Skeletal muscle tissue (tissue), 4 donors: Measurements from ENCODE around the gene JAKMIP3. TPM values are rescaled to one million over a fixed set of nuclear protein-coding genes. Genes with fewer than 3 reads are reported as not detected.

Experiments
- H3K27ac ChIP-seq: one replicate; pipeline ENCODE4 v1.7.0; 2013; ENCODE audit warnings: mild to moderate bottlenecking, low read depth, low read length, inconsistent platforms
- H3K27me3 ChIP-seq, 3 donors: one replicate each; pipeline ENCODE4 v1.7.0; 2013; ENCODE audit warnings: low read length in 3 of 3; ENCODE audit not compliant: control insufficient read depth in 3 of 3, insufficient read depth in 3 of 3
- H3K36me3 ChIP-seq, 3 donors: one replicate each; pipeline ENCODE4 v1.7.0; 2013; ENCODE audit warnings: low read length in 3 of 3; ENCODE audit not compliant: control insufficient read depth in 3 of 3, insufficient read depth in 3 of 3
- H3K4me1 ChIP-seq, 3 donors: one replicate each; pipeline ENCODE4 v1.7.0; 2013; ENCODE audit warnings: low read length in 3 of 3, mild to moderate bottlenecking in 3 of 3; ENCODE audit not compliant: control insufficient read depth in 3 of 3, insufficient read depth in 3 of 3
- H3K4me3 ChIP-seq, 3 donors: one replicate each; pipeline ENCODE4 v1.7.0; 2013; ENCODE audit warnings: low read length in 3 of 3
- H3K9ac ChIP-seq, 3 donors: one replicate each; pipeline ENCODE4 v1.7.0; 2013; ENCODE audit warnings: low read length in 3 of 3, mild to moderate bottlenecking in 3 of 3, moderate library complexity in 2 of 3, low read depth in 1 of 3
- H3K9me3 ChIP-seq, 3 donors: one replicate each; pipeline ENCODE4 v1.7.0; 2013; ENCODE audit warnings: low read length in 3 of 3; ENCODE audit not compliant: control insufficient read depth in 3 of 3
- total RNA-seq: library from RNA; depleted of rRNA; stranded (reverse); fragments of >200 nt; gene quantifications from one replicate; pipeline ENCODE4 v1.2.3, GENCODE V29; 2014
- donor health status: Osteomylitis.

JAKMIP3 gene
- total RNA-seq, 1 donor from 2014 or later, result under 0.01 TPM

DNA sequence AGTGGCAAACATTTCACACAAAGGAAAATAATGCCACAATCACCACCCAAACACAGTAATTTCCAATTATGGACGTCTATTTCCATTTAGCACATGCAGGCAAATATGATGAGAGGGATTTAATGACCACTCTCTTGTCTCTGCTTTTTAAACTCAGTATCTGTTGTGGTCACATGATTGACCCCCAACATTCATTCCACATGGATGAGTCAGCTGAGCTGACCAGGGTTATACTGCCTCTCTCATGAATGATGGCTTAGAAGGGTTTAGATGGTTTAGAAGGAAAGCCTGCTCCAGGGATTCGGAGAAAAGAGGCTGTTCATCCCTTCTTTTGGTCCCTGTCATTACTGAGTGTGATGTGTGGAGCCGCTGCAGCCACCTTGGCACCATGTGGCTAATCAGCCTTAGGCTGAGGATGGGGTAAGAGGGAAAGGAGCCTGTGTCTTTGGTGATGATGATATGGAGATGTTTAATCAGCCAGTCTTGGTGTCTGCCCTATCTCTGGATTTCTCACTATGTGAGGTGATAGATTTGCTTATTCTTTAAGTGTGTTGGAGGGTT is 38.2 kb upstream of the JAKMIP3 start:
- H3K36me3 ChIP-seq, result no peaks in the 10 kb centered on the region
- H3K27ac ChIP-seq, result no peak overlapping the region
- no peak overlapping the region for H3K4me3 ChIP-seq
- no peak overlapping the region for H3K9ac ChIP-seq
- H3K9me3 ChIP-seq, result no peaks in the 10 kb centered on the region
- H3K27me3 ChIP-seq, result peaks cover 19 to 34% (median 33%) of the 10 kb centered on the region in 3 donors
- peaks cover 7 to 10% (median 9%) of the 10 kb centered on the region in 3 donors for H3K4me1 ChIP-seq

DNA sequence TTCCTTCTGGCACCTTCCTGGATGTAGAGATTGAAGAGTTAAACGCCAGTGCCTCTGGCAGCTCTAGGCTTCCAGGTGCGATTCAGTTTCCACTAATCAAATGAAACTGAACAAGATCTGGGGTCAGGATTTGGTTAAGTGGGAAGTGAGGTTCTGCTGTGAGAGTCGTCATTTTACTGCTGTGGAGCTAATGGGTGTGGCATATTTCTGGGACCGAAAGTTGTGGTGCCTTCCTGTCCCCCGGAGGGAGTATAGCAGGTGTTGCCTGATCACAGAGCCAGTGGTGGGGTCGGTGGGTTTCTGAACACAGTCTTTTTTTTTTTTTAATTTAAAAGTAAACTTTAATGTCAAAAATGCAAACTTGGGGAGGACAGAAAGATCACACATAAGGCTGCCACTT is 37.0 kb upstream of the JAKMIP3 start:
- H3K27me3 ChIP-seq, result peaks cover 19 to 40% (median 38%) of the 10 kb centered on the region in 3 donors
- peaks cover under 1 to 2% (median 1%) of the 10 kb centered on the region in 3 donors for H3K4me1 ChIP-seq
- no peak overlapping the region for H3K27ac ChIP-seq

DNA sequence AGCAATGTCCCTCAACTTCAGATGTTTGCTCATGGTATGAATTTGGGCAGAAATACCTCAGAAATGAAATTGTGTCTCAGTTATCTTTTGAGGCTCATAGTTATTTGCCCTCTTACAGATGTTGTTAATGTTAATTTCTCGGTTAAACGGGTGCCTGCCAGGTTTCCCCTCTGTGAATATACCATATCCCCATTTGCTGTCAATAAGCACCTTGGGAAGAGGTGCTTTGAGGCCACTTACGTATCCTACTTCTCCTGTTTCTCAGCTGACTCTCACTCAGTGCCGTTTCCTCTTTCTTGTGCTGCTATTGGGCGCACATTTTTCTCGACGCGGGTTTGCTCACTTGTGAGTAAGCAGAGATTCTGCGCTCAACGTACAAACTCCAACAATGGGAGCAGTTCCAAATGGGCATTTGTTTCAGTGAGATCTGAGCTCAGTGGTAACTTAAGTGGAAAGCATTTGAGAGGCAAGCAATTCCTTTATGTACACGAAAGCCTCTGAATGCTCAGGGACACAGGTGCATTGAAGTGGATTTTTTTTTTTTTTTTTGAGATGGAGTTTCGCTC is 34.8 kb upstream of the JAKMIP3 start:
- Histone ChIP-seq H3K4me1 (peaks cover 2 to 10% (median 2%) of the 10 kb centered on the region in 3 donors), H3K9me3 (no peaks in the 10 kb centered on the region), H3K9ac (no peak overlapping the region), H3K27ac (no peak overlapping the region), H3K4me3 (no peak overlapping the region), H3K27me3 (peaks cover 33 to 51% (median 45%) of the 10 kb centered on the region in 3 donors), H3K36me3 (no peaks in the 10 kb centered on the region)

More for the DNA sequence above, 37.0 kb upstream of the JAKMIP3 start:
- no peaks in the 10 kb centered on the region for H3K36me3 ChIP-seq
- H3K9me3 ChIP-seq, result no peaks in the 10 kb centered on the region
- H3K9ac ChIP-seq, result no peak overlapping the region
- H3K4me3 ChIP-seq, result no peak overlapping the region

DNA sequence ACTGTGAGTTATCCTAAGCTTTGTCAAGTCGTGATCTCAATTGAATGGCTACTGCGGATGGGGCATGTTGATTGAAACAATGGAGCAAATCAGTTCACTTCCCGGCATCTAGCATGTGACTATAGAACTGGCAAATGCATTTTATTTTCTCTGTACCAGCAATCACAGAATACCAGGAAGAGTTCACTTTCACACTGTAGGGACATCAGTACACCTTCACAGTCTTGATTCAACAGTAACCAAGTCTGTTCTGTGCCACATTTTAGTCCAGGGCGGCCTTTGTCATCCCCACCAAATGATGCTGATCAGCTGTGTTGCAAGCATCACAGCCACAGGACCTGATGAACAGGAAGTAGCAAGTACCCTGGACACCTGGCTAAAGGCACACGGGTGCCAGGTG is 32.1 kb upstream of the JAKMIP3 start:
- peaks cover 32 to 47% (median 46%) of the 10 kb centered on the region in 3 donors for H3K27me3 ChIP-seq
- no peaks in the 10 kb centered on the region for H3K9me3 ChIP-seq

DNA sequence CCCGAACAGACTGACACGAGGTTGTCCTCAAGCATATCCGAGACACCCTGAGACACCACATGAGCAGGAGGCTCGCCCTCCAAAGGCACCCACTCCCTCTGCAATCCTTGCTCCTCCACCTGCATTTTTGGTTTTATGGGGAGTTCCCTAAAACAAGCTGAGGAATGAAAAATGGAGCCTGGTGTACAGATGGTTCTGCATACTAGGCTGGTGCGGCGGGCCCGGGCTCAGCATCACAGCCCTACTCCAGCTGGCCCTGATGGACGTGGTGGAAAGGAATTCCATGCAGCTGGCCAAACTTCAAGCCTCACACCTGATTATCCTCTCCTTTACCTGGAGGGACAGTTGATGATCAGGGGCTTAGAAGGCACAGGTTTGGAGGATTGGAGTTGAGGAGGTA is 30.3 kb upstream of the JAKMIP3 start:
- H3K4me3 ChIP-seq, result no peak overlapping the region
- H3K27me3 ChIP-seq, result peaks cover 26 to 39% (median 39%) of the 10 kb centered on the region in 3 donors
- no peak overlapping the region for H3K27ac ChIP-seq
- H3K9me3 ChIP-seq, result no peaks in the 10 kb centered on the region
- no peaks in the 10 kb centered on the region for H3K36me3 ChIP-seq
- no peak overlapping the region for H3K9ac ChIP-seq
- H3K4me1 ChIP-seq, result peaks cover 3 to 12% (median 4%) of the 10 kb centered on the region in 3 donors

More for the DNA sequence above, 32.1 kb upstream of the JAKMIP3 start:
- Histone ChIP-seq H3K27ac (no peak overlapping the region), H3K4me1 (peaks cover 3 to 12% (median 4%) of the 10 kb centered on the region in 3 donors), H3K36me3 (no peaks in the 10 kb centered on the region), H3K9ac (no peak overlapping the region), H3K4me3 (no peak overlapping the region)

DNA sequence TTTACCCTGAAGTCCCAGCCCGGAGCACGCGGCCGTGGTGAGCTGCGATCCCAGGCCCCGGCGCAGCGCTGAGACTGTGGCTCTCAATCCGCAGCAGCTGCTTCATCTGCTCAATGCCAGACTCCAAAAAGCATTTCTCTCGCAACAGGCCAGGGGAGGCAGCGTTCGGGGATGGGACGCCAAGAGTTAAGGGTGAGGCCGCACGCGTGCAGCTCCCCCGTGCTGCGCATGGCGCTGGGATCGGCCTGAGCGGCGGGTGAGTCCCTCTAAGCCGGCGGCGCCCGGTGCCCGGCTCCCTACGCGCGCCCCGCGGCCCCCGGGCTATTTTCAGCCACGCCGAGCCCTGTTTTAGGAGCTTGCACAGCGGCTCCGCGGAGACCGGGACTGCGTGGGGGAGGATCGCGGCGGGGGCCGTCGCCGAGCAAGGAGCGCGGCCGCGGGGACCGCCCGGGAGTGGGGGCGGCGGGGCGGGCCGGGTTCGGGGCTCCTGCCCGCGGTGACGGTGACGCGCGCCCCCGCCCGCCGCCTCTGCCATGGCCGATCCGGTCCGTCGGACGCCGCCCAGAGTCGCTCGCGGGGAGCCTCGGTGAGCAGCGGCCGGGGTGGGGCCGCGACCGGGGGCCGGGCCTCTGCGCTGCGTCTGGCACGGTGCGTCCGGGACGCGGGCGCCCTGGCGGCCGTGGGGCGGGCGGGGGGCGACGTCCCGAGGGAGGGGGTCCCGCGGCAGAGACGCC is 29.4 kb upstream of the JAKMIP3 start:
- Histone ChIP-seq H3K9me3 (no peaks in the 10 kb centered on the region), H3K9ac (peak overlapping the region; percentile 38 to 77 (median 61)), H3K27me3 (peaks cover 29 to 35% (median 33%) of the 10 kb centered on the region in 3 donors), H3K4me3 (peak overlapping the region; percentile 56 to 75 (median 75)), H3K27ac (no peak overlapping the region), H3K4me1 (peaks cover 3 to 12% (median 4%) of the 10 kb centered on the region in 3 donors), H3K36me3 (no peaks in the 10 kb centered on the region)

DNA sequence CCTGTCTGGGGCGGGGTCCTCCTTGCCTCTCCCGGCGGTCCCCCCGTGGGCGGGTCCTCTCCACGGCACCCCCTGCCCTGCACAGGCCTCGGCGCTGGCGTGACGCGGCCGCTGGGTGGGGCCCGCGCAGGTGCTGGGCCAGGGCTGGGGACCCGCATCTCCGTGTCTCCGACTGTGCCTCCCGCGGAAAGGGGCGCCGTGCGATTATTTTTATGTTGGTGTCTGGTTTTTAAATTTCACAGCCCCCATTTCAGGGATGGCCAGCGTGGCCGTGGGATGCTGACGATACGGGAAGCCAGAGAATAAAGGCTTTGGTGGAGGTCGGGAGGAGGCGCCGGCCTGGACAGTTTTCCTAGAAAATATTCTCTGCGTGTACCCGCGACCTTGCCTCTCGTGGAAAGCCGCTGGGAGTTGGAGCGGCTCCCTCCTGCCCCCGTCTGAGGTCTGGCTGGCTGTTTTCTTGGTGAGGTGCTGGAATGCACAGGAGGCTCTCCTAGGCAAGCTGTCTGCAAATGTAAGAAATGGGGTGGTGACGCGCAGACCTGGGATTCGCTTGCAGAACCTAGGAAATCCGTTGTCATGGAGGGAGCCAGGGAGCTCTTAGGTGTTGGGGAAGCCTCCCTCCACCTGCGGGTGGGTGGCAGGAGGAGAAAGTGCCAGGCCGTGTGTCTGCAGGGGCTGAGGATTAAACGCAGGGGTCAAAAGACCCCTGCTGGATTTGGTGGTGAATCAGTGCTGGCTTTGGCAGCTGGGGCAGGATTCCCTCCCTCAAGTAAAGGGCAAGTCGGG is 28.7 kb upstream of the JAKMIP3 start:
- Histone ChIP-seq H3K27ac (no peak overlapping the region), H3K9ac (no peak overlapping the region), H3K4me3 (peak overlapping the region in 1 of 3 donors; percentile 45), H3K36me3 (no peaks in the 10 kb centered on the region), H3K27me3 (peaks cover 24 to 33% (median 29%) of the 10 kb centered on the region in 3 donors), H3K4me1 (peaks cover 3 to 12% (median 4%) of the 10 kb centered on the region in 3 donors), H3K9me3 (no peaks in the 10 kb centered on the region)

DNA sequence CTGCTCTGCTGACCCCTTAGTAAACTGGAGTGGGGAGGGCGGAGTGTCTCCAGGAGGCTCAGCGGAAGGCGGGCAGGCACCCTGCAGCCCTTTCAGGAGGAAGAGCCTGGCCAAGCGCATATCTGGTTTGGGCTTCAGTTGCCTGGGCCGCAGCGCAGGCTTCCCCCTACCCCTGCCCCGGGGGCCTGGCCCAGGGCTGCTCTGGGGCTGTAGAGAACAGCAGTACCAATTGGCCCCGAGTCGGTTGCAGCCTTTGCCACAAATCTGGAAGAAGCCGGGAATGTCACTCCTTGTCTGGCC is 28.1 kb upstream of the JAKMIP3 start:
- Histone ChIP-seq H3K36me3 (no peaks in the 10 kb centered on the region), H3K9me3 (no peaks in the 10 kb centered on the region), H3K27ac (no peak overlapping the region), H3K9ac (no peak overlapping the region), H3K27me3 (peaks cover 28 to 36% (median 30%) of the 10 kb centered on the region in 3 donors), H3K4me3 (no peak overlapping the region), H3K4me1 (peaks cover 3 to 12% (median 4%) of the 10 kb centered on the region in 3 donors)

DNA sequence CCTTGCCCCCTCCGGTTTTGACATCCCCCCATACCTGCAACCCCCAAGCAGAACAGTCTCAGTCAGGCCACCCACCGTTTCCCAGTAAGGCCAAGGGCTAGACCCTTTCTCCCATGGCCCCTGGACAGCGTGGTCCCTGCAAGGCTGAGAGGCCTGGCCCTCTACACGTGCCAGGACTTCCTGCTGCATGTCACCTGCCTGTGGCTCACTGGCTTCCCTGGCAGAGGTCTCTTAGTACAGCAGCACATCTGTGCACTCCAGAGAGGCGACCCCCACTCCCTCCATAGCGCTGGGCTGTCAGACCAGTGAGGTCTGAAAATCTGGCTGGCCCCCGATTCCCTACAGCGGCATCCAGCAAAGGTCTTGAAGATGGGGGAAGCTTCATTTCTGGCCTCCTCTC is 26.4 kb upstream of the JAKMIP3 start:
- H3K27me3 ChIP-seq, result peaks cover 22 to 40% (median 39%) of the 10 kb centered on the region in 3 donors
- no peak overlapping the region for H3K4me3 ChIP-seq
- H3K4me1 ChIP-seq, result peaks cover 3 to 12% (median 4%) of the 10 kb centered on the region in 3 donors
- H3K27ac ChIP-seq, result no peak overlapping the region
- H3K36me3 ChIP-seq, result no peaks in the 10 kb centered on the region
- H3K9ac ChIP-seq, result no peak overlapping the region
- H3K9me3 ChIP-seq, result no peaks in the 10 kb centered on the region
